Suprapubic skin (tissue), 4 donors: ENCODE data around the gene RASSF9. TPM values are rescaled to one million over a fixed set of nuclear protein-coding genes. Genes with fewer than 3 reads are reported as not detected.

Experiments used
- DNase-seq, 2 donors: peaks; one replicate each; pipeline ENCODE4 v3.0.0-alpha.2; 2019; ENCODE audit warnings: low spot score in 2 of 2
- H3K27ac ChIP-seq: fragments of 200-600 bp; sonication (generic); one replicate; pipeline ENCODE4 v1.5.1; 2019
- H3K27me3 ChIP-seq: fragments of 200-600 bp; sonication (generic); one replicate; pipeline ENCODE4 v1.5.1; 2019
- H3K36me3 ChIP-seq: fragments of 200-600 bp; sonication (generic); one replicate; pipeline ENCODE4 v1.5.1; 2019
- H3K4me1 ChIP-seq: fragments of 200-600 bp; sonication (generic); one replicate; pipeline ENCODE4 v1.5.1; 2019
- H3K4me3 ChIP-seq: fragments of 200-600 bp; sonication (generic); one replicate; pipeline ENCODE4 v1.5.1; 2019; ENCODE audit warnings: mild to moderate bottlenecking
- H3K9me3 ChIP-seq: fragments of 200-600 bp; sonication (generic); one replicate; pipeline ENCODE4 v1.5.1; 2019
- EP300 ChIP-seq: sonication (generic); formaldehyde crosslinking; IDR thresholded peaks from one replicate; pipeline ENCODE4 v1.6.1; 2017; ENCODE audit warnings: antibody characterized with exemption
- POLR2A ChIP-seq, 2 donors: fragments of 450-650 bp; IDR thresholded peaks; one replicate each; pipeline ENCODE4 v1.6.1; 2017; ENCODE audit warnings: antibody characterized with exemption in 2 of 2, mild to moderate bottlenecking in 2 of 2, moderate library complexity in 2 of 2
- POLR2AphosphoS5 ChIP-seq, 3 donors: sonication (generic); formaldehyde crosslinking; IDR thresholded peaks; one replicate each; pipeline ENCODE4 v1.6.1; 2017; ENCODE audit warnings: antibody characterized with exemption in 3 of 3
- WGBS: methylation state at CpG from one replicate; pipeline ENCODE4 v1.1.5; 2018; 5-methylcytosine and 5-hydroxymethylcytosine counted together
- total RNA-seq, 4 donors: library from RNA; depleted of rRNA; stranded (reverse); fragments of >200 nt; gene quantifications; one replicate each; pipeline ENCODE4 v1.1.0, GENCODE V29; 2016
- TF ChIP-seq, protein P1 (sequence below), 2 donors: fragments of 200-600 bp in 1 of 2; fragments of 450-650 bp in 1 of 2; sonication (generic) in 1 of 2; IDR thresholded peaks; one replicate each; pipeline ENCODE4 v1.5.1; 2016 to 2019; ENCODE audit warnings: antibody characterized with exemption in 2 of 2, mild to moderate bottlenecking in 1 of 2, moderate library complexity in 1 of 2

RASSF9 gene
- total RNA-seq, 4 donors from 2014 or later, result 1.9 to 5.4 (median 3.0) TPM

DNA sequence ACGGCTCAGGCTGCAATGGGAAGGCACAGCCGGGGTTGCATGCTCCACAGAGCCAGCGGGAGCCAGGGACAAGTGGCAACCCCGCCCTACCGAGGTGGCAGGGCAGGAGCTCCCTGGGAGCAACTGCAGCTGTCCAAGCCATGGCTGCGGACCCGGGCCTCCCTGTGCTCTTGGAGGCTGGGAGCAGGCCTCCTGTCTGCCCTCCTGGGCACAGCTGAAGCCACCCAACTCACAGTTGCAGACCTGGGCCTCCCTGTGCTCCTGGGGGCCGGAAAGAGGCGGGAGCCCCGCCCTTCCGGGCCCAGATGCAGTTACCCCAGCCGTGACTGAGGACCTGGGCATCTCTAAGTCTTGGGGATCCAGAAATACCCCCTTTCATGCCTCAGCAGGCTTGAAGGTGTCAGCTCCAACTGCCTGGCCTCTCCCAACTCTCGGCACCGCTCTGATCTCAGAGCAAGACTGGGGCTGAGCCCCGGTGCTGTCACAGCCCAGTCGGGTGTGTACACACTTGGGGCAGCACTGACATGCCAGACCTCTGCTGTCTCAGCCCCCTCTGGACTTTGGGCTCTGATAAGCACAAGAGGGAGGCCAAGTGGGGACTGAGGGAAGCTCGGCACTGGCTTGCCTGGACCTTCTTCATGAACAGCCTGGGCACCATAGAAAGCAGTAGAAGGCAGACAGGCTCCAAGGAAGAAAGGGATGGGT is 7.5 kb upstream of the RASSF9 start:
- H3K4me3 ChIP-seq, result no peak overlapping the region
- TF ChIP-seq, protein P1, sequence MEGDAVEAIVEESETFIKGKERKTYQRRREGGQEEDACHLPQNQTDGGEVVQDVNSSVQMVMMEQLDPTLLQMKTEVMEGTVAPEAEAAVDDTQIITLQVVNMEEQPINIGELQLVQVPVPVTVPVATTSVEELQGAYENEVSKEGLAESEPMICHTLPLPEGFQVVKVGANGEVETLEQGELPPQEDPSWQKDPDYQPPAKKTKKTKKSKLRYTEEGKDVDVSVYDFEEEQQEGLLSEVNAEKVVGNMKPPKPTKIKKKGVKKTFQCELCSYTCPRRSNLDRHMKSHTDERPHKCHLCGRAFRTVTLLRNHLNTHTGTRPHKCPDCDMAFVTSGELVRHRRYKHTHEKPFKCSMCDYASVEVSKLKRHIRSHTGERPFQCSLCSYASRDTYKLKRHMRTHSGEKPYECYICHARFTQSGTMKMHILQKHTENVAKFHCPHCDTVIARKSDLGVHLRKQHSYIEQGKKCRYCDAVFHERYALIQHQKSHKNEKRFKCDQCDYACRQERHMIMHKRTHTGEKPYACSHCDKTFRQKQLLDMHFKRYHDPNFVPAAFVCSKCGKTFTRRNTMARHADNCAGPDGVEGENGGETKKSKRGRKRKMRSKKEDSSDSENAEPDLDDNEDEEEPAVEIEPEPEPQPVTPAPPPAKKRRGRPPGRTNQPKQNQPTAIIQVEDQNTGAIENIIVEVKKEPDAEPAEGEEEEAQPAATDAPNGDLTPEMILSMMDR (IDR thresholded peaks at IDR 0.05), result no peak
- TF ChIP-seq EP300, result no peak
- TF ChIP-seq POLR2A (IDR thresholded peaks at IDR 0.05), result no peak
- no peak for TF ChIP-seq POLR2AphosphoS5 (IDR thresholded peaks at IDR 0.05)
- H3K27ac ChIP-seq, result no peak overlapping the region
- H3K4me1 ChIP-seq, result no peaks in the 10 kb centered on the region
- no peaks in the 10 kb centered on the region for H3K27me3 ChIP-seq
- no peak for DNase-seq
- WGBS, result 95% methylated on average over 2 of the region's 17 CpGs
- no peaks in the 10 kb centered on the region for H3K9me3 ChIP-seq
- no peaks in the 10 kb centered on the region for H3K36me3 ChIP-seq

DNA sequence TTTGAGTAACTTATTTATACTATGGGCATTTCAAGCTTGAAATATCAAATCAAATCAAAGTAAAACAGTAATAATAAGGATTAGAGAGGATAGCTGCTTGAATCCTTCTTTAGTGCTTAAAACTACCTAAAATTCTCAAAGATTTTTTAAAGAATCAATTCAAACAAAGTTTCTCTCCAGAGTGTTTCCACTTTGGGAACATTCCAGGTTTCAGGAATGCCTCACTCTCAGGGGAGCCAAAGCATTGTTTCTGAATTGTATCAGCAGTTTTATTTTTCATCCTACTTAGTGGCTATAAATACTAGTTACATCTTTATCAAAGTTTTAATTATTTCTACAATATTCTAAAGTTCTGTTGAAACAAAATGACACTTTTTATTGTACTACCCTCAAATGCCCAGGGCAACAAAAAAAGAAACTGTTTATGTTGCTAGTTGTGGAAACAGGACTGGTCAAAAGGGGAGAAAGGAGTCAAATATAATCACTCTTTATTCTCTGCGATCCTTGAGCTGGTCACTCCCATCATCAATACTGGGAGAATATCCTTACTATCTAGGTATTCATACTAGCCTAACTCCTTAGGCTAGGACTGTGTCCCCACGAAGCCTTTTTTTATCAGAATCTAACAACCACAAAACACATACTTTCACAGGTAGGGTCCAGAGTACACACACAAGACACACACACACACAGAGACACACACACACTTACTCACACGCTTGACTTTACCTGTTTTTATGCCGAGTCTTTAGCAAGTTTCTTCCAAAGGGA is 598 bp downstream of the RASSF9 start:
- Histone ChIP-seq H3K36me3 (no peaks in the 10 kb centered on the region), H3K9me3 (no peaks in the 10 kb centered on the region), H3K4me3 (peak overlapping the region; percentile 52), H3K27ac (peak overlapping the region; percentile 83), H3K27me3 (no peaks in the 10 kb centered on the region), H3K4me1 (peaks cover 25% of the 10 kb centered on the region)
- WGBS, result 3% methylated on average over 4 of the region's 4 CpGs
- TF ChIP-seq, protein P1 (IDR thresholded peaks at IDR 0.05), result no peak
- no peak for TF ChIP-seq EP300
- TF ChIP-seq POLR2A (IDR thresholded peaks at IDR 0.05), result no peak
- no peak for DNase-seq

DNA sequence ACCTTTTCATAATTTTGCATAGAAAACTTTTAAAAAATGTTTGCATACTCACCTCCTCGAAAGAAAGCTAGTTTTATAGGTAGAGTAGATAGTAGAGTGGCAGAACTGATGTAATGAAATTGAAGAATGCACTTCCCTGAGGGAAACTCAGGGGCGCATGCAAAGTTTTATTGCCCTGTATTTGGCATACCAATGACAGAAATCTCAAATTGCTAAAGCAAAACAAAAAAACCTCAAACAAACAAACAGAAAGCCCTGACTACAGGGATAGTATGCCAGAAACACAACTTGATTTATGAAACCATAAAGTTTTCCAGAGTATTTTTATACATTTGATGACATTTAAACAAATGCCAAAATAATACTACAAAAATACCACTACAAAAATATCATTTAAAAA is 1.8 kb downstream of the RASSF9 start:
- 21% methylated on average over 2 of the region's 2 CpGs for WGBS
- no peak for DNase-seq
- Histone ChIP-seq H3K27ac (no peak overlapping the region), H3K4me1 (peaks cover 30% of the 10 kb centered on the region), H3K36me3 (no peaks in the 10 kb centered on the region), H3K4me3 (peak overlapping the region; percentile 52), H3K27me3 (no peaks in the 10 kb centered on the region), H3K9me3 (no peaks in the 10 kb centered on the region)
- TF ChIP-seq, protein P1 (IDR thresholded peaks at IDR 0.05), result no peak
- TF ChIP-seq POLR2AphosphoS5 (IDR thresholded peaks at IDR 0.05), result no peak

DNA sequence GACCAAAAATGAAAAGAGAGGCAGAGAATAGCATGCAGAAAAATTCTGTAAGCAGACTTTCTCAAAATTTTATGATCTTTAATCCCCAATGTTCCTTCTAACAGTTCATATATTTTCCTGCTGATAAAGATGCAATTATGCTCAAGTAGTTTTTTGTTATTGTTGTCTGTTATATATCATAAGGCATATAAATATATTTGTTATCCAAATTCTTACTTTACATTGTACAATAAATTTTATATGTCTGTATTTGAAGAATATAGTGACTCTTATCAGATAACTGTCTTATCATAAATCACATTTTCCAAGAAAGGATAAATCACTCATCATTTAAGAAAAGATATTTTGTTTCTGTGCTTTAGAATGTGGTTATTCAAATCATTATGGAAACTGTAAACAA is 2.6 kb downstream of the RASSF9 start:
- Histone ChIP-seq H3K27me3 (no peaks in the 10 kb centered on the region), H3K4me3 (peak overlapping the region; percentile 52), H3K4me1 (peaks cover 30% of the 10 kb centered on the region), H3K27ac (no peak overlapping the region), H3K36me3 (no peaks in the 10 kb centered on the region), H3K9me3 (no peaks in the 10 kb centered on the region)
- DNase-seq, result no peak
- TF ChIP-seq POLR2A (IDR thresholded peaks at IDR 0.05), result no peak
- TF ChIP-seq EP300, result no peak
- no peak for TF ChIP-seq POLR2AphosphoS5 (IDR thresholded peaks at IDR 0.05)
- TF ChIP-seq, protein P1 (IDR thresholded peaks at IDR 0.05), result no peak

DNA sequence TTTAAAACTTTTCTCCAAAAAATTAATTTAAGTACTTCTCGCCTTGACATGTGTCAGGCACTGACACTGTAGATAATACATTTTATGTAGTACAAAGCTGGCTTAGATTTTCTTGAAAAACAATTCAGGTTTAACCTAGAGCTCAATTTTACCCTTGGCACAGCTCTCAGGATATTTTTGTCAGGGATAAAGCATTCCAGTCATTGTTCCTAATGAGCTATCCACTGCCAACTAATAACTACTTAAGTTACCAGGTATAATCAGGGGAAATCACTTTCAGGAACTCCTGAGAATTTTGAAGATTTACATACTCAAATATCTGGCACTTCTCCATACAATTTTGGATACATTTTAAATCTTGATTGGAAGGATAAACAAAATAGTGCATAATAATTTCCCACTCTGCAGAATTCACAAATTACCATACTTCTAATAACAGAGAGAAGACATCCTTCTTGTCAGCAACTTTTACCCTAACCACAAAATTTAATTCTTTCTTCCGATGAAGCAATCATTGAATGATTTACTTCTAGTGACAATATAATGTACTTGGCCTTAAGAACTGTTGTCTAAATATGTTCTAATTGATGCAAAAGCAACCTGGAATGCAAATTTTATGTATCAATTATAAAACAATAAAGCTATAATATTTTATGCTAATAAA is 4.8 kb downstream of the RASSF9 start:
- 23% methylated on average over 2 of the region's 2 CpGs for WGBS
- peaks cover 24% of the 10 kb centered on the region for H3K4me1 ChIP-seq
- no peaks in the 10 kb centered on the region for H3K27me3 ChIP-seq
- no peak overlapping the region for H3K4me3 ChIP-seq
- no peak overlapping the region for H3K27ac ChIP-seq
- H3K9me3 ChIP-seq, result no peaks in the 10 kb centered on the region
- H3K36me3 ChIP-seq, result no peaks in the 10 kb centered on the region
- DNase-seq, result no peak
- TF ChIP-seq EP300, result no peak
- no peak for TF ChIP-seq POLR2A (IDR thresholded peaks at IDR 0.05)
- TF ChIP-seq, protein P1 (IDR thresholded peaks at IDR 0.05), result no peak
- TF ChIP-seq POLR2AphosphoS5 (IDR thresholded peaks at IDR 0.05), result no peak
